NOMO-1 treated with dmso at 0.1 percent for 144 hours (cell line): ENCODE measurements around the gene DAPP1.

Experiments
- DNase-seq: peaks from one replicate; lab custom pipeline; 2025; ENCODE audit not compliant: unreplicated experiment; lab: John Stamatoyannopoulos, UW

Gene DAPP1

DNA sequence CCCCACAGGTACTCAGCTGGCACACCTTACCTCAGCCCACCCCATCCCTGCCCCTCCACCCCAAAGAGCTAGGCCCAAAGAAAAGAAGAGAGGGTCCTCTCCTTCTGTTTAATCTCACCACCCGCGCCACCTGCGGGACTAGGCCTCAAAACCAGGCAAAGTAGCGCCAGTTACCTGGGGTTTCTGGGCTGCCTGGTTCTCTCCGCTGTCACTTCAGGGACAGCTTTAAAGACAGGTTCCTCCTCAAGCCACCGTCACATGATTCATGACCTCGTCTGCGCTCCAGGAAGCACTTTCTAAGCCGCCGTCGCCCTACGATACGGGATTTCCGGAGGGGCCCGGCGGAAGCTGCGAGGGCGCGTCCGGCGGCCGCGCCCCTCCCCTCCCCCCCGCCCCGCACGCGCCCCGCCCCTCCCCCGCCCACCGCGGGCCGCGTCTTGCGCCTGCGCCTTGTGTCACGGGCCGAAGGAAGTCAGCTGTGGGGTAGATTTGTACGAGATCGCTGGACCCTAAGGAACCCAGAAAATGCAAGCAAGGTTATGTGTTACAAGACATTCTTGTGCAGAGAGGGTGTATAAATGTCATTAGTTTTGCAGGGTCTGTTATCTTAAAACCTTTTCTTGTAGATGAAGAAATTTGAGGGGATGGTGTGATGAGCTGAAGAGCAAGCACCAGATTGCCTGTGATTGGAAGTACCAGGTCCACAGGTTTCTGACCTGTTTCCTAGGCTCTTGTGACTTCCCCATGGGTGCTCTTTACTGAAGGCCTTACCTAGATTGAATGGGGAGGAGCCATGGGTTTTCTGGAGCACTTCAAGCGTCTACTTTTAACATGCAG, 77.8 kb downstream of the DAPP1 start, which contains the start of gene LAMTOR3:
TSS of gene LAMTOR3 (minus strand) at position 267 of the 837 bp plus-strand sequence. CDS start 464 bp downstream, outside the sequence.
- peak; percentile 95 for DNase-seq

GRCh38 chr4:99894998-99895397, 78.4 kb downstream of the DAPP1 start:
- DNase-seq = no peak

GRCh38 chr4:99915449-99915848, 98.8 kb downstream of the DAPP1 start:
- DNase-seq = no peak

- DNase-seq = no peak
These were observed 100.9 kb downstream of the DAPP1 start for GRCh38 chr4:99917575-99917974.

DNA sequence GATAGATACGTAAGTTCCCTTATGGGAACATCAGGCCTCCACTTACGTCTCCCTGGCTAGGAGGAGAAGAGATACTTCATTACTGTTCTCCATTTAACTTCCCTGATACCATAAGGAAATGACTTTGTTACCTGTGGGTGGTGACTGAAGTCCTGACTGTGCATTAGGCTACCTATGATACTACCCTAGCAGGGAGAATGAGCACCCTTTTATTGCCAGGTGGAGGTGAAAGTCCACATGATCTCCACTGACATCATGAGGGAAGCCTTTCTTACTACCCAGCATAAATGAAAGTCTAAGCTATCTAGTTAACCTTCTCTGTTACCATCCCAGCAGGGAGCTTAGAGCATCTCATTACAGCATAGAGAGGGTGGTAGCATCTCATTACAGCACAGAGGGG, 102.0 kb downstream of the DAPP1 start:
- no peak for DNase-seq
